ENCODE data around the gene ETNK2.

Gene ETNK2

GRCh38 chr1:204176049-204176448, 24.2 kb upstream of the ETNK2 start:
- DNase-seq = no peak

DNA sequence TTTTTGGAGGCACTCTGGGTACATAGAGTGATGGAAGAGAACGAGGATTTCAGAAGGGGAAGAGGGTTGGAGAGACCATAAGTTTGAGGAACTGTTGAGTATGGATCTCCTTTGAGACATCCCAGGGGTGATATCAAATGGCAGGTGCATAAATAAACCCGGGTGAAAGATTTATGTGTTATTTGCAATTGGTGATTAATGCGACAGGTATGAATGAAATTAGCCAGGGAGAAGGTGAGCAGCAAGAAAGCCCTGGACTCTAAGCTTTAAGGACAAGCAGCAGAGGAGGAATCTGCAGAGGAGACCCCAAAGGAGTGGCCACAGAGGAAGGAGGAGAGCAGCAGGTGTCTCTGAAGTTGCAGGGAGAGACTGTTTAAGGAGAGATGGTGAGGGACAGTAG, 23.1 kb upstream of the ETNK2 start:
- no peak for DNase-seq

DNA sequence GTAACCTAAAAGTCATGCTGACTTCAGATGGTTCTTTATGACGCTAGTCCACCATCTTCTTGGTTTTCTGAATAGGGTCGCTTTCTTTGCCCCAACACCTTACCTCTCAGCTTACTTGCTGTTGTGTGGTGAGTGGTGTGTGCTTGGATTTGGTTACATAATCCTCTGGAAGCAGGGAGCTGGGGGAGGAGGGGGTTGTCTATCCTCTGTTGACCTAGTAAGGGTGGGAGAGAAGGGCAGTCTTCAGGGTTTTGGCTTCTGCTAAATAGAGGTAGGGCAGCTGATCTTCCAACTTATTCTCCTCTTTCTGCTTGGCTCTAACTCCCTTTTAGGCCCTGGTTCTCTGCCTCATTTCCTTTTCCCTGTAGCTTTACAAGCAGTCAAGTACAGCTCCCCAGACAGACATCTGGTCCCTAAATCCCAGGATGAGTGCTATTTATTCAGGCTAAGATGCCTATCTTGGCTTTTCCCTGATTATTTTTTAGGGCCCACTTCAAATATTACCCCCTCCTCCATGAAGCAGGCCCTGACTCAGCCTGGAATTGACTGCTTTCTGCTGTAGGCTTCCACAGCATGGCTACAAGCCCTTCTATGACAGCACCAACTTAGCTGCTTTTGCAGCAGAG, 20.7 kb upstream of the ETNK2 start:
- no peak for DNase-seq

DNA sequence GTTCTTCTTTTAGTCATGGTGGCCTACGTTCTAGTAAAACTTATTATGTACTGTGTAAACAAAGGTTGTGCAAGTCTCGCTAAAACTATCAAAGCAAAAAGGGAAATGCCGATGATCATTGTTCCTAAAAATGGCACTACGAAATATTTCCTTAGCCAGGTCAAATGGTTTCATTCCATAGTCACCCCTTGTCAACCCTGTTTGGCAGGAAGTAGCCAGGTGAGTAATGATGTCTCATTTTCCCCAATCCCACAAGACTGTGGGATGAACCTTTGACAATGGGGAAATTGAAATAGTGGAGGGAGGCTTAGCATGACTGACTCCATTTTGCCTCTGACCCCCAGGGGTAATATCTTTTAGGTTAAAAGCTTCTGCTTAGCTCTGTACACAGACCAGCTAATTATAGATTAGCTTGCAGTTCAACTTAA, 19.9 kb upstream of the ETNK2 start:
- DNase-seq = no peak

DNA sequence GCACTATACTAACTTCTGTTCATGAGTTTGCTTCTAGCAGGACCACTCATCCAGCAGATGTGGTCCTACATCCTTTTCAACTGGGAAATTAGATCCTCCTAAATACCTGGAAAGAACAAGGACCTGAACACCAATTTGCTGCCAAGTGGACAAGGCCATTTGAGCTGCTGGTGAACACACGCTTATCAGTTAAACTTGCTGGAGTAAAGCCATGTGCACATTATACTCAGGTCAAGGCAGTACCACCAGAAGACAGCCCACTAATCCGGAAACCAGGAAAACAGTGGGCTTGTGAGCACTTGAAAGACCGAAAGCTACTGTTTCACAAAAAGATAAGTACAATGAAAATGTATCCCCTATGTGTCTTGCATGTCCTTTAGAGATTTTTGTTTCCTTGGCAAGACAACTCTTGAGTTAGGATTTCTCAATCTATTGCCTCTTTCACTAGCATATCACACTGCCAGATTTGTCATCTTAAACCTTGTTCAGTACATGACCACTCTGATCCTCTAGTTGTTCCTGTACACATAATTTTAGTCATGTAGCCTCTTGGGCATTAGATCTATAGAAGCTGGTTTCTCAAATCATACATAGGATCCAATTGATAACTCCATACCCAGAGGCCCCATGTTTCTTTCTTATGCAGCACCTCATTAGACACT, 18.8 kb upstream of the ETNK2 start:
- DNase-seq = no peak

DNA sequence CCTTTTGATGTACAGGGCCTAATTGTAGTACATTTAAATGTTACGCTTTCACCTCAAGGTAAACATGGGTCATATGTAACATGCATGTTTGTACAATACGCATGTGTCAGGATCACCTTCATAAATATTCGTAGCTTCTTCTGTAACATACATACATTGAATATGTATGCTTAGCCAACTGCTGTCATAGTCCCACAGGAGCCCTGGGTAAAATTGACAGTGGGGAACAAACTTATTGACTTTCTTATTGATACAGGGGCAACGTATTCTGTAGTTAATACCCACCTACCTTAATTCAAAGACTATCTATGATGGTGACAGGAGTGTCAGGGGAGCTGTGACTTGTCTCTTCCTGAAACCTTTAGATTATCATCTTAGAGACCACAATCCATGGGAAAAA, 18.0 kb upstream of the ETNK2 start:
- no peak for DNase-seq

- no peak for DNase-seq
These were observed 15.9 kb upstream of the ETNK2 start for GRCh38 chr1:204167730-204168129.

GRCh38 chr1:204166219-204166618, 14.4 kb upstream of the ETNK2 start, which contains the start of gene REN:
Gene REN, minus strand, starts transcription at chr1:204166337. Its CDS starts 44 bp downstream, at chr1:204166293.
- DNase-seq = no peak

DNA sequence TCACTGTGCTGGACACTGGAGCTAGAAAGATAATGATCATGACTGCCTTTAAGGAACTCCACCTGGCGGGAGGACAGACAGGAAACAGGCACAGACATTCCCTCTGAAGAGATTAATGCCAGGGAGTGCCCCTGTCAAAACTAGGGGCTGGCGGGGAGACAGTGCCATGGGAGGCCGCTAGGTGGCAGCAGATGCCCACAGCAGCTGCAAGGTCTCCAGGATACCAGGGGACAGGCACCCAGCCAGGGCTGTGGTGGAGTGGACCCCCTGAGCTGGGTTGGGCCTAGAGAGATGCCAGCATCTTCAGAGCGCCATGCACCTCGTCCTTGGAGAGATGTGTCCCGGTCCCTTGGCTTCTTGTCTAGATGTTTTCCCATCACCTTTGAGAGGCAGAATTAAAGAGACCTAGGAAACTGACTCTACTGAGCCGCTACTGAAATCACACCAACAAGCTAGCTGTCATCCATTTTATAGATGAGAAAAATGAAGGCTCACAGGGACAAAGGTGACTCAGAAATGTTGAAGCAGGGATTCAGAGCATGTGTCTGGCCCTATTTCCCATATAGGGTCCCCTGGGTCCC, 10.7 kb upstream of the ETNK2 start:
- peak; percentile 69 for DNase-seq

- DNase-seq = no peak
These were observed 10.0 kb upstream of the ETNK2 start for GRCh38 chr1:204161609-204162493.

DNA sequence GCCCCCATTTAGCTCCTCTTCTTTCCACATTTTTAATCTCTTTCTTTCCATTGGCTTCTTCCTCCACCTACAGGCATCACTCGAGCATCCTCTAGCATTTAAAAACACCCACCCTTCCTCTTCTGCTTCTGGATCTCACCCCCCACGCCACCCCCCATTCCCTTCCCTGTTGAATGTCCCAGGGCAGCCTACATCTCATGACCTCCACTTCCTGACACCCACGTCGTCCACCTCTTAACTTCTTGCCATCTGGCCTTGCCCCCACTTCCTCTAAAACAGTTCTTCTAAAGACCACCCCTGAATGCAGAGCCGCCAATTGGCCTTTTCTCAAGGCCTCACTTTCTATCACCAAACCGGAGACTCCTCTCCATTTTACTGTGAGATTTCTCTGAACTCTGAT, 6.1 kb upstream of the ETNK2 start:
- no peak for DNase-seq

GRCh38 chr1:204155881-204156280, 4.0 kb upstream of the ETNK2 start:
- no peak for DNase-seq

DNA sequence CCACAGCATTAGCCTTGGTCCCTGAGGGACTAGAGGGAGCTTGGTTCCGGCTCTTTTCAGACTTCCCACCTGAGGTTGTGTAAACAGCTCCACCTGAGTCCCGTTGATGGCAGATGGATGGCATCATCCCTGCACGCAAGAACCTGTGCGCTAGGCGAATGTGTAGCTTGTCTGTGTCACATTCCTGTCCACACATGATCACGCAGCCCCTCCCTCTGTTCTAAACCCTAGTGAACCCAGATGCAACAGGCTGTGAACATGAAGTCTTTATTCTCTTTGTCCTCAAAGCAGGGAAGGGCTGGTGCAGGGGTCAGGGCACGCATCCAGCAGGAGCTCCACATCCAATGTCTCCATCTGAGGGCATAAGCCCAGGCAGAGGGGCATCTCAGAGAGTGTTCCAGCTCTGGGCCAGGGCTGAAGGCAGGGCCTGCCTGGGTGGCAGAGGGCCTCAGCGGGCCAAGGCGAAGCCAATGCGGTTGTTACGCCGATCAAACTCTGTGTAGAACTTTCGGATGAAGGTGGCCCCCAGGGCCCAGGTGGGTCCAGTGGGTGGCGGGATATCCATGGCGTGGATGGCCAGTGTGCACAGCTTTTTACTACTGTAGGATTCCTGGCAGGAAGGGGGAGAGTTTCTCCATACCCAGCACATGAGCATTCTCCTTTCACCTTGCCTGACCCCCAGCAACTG, 2.9 kb upstream of the ETNK2 start:
- no peak for DNase-seq

DNA sequence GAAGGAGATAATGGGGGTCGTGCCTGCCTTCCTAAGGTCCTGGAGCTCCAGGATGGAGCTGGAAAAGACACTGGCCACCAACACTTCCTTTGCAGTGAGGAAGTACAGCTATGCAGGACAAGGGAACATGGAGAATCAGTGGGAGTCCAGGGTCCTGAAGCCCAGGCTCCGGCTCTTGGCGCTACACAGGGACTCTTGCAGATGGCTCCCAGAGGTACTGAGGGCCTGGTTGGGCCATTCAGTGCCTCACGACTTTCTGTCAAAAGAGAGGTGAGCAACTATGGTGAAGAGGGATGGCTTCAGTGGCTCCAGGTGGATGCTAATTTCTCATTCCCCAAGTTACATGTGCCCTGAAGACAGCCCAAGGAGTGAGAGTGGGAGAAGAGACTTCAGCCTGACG, 1.8 kb upstream of the ETNK2 start:
- no peak for DNase-seq

- DNase-seq = no peak
These were observed 633 bp upstream of the ETNK2 start for GRCh38 chr1:204152310-204153044.

- no peak for DNase-seq
These were observed 917 bp downstream of the ETNK2 start for GRCh38 chr1:204150702-204151551.

DNA sequence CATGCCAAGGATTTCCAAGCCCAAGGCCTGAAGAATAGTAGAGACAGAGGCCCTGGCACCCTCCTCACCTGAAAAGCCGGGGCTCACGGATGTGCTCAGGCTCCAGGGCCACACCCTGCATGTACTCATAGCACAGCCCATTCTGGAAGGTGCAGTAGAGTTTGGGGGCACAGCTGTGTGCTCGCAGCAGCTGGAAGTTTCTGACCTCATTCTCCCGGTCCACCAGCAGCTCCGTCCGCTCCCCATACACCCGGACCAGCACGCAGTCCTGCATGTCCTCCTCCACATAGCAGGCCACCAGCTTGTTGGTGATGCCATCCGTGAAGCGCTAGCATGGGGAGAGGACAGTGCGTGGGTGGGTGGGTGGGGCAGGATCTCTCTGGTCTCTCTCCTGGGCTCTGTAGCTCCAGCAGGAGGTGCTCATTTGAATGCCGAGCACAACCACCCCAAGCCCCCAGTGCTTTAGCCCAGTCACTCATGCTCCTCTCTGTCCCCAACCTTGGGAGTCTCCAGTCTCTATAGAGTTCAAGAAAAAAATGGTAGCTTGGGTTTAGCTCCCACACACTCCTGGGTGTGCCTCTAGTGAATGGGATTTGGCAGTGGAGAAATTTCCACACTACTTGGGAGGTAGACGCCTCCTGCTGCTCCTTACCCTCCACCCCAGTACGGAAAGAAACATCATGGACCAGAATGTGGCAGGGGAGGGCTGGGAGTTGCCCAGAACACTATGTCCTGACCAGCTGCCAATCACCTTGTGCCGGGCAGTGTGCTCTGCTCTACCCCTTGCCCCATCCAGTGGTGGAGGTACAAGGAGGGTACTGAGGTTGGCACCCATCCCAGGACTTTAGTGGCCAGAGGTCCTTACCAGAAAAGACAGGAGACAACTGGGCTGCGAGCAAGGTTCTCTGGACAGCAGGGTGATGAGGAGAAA, 1.9 kb downstream of the ETNK2 start:
- no peak for DNase-seq

GRCh38 chr1:204149107-204149506, 2.7 kb downstream of the ETNK2 start:
- no peak for DNase-seq

DNA sequence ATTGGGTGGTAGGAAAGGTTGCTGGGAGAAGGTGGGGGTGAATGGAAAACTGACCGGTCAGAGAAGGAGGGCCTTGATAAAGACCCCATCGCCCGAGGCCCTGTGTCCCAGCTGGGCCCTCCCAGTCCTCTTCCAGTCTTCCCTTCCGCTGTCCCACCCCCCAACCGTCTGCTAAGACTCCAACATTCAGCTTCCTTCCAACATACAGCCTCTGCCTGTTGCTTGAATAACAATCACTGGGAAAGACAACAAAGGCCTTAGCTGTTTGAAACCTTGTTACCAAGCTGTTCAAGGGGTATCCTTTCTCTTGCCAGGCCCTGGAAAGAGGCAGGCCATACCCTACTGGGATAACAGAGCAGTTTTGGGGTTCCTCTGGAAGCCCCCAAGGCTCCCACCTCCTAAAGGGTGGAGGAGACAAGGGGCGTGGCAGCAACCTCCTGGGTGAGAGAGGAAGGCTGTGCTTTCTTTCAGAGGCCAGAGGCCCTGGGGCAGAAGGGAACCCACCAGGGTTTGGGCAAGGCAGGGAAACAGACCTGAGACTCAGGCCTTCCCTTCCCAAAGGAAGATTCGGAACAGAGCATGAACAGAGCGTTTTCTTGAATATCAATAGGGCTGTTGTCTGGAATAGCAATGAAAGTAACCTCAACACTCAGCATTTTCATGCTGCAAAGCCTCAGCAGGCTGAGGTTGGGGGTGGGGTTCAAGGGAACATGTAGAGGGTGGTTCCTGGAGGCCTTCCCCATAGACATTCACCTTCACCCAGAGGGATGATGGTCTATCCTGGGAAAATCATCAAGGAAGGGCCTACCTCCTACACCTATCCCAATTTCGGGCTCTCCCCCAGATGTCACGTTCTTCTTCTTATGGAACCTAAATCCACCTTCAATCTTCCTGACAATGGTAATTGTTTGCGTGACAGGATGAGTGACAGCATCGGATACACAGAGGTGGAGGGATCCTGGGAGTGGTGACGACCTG, 4.1 kb downstream of the ETNK2 start:
- DNase-seq = no peak
